Fibroblast of the aortic adventitia (primary cell): Measurements from ENCODE around the gene MCU. TPM values are rescaled to one million over a fixed set of nuclear protein-coding genes. Genes with fewer than 3 reads are reported as not detected.

Source experiments
- DNase-seq: peaks from one replicate; pipeline ENCODE4 v3.0.0-alpha.2; 2010; ENCODE audit warnings: low read depth
- H3K4me3 ChIP-seq: 2 replicates; pipeline ENCODE4 v1.5.1; 2011; ENCODE audit warnings: low read depth, mild to moderate bottlenecking, control low read depth, low read length, moderate library complexity
- CTCF ChIP-seq: IDR thresholded peaks from 2 replicates; pipeline ENCODE4 v1.5.1; 2011; ENCODE audit warnings: mild to moderate bottlenecking, low read length, control low read depth, inconsistent platforms; ENCODE audit not compliant: insufficient read depth
- total RNA-seq: library from RNA; depleted of rRNA; stranded (reverse); fragments of >200 nt; gene quantifications from 2 replicates; pipeline ENCODE4 v1.2.3, GENCODE V29; 2012; ENCODE audit warnings: low replicate concordance

Gene MCU
- total RNA-seq, 1 donor: 32.5 TPM

GRCh38 chr10:72881291-72881690 is 189.3 kb downstream of the MCU start:
- DNase-seq: no peak
- H3K4me3 ChIP-seq: no peak overlapping the region
- TF ChIP-seq CTCF: no peak

DNA sequence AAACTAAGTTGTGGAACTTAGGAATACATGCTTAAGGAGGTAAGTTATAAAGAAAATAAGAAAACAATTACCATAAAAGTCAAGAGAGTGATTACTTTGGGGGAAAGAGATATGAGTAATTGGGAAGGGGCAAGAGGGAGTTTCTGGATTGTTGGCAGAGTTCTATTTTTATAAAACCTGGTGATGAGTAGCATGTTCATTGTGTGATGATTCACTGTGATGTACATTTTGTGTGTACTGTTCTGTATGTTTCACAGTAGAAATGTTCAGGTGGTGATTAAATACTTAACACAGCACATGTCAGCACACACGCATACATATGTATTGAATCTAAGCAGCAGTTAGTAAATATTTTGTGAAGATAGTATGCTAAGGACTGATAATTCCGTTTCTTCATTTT is 191.9 kb downstream of the MCU start:
- no peak overlapping the region for H3K4me3 ChIP-seq
- DNase-seq: no peak
- TF ChIP-seq CTCF: no peak

DNA sequence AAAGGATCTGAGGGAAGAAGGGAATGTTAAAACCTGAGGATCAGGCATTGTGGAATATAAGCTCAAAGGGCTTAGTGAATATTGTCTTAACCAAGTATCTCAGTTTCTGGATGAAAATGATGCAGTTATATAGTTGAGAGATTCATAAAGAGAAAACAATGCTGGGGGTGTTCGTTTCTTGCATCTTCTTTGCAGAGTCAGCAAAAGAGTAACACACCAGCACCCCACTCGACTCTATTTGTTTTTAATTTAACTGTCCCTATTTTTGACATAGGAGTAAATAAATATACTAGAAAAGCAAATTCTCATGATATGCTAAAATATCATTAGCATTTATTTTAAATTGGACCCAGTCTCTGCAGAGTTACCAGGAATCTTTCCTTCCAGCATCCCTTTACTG is 194.0 kb downstream of the MCU start:
- no peak for DNase-seq
- no peak for TF ChIP-seq CTCF

DNA sequence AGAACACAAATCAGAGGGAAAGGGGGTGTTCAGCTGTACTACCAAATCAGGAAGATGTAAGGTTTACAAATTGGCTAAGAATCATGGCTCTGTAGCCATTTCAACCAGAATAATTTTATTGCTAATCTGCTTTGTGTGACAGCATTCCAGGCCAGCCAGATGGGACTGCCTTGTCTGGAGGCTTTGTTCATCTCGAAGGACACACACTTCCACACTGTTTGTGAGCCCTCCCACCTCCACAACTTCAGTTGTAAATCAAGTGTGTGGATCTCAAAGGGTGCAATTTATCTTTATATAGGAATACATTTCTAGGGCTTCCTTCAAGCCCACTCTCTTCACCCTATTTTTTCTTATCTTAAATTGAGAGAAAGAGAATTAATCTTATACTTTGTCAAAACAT is 194.7 kb downstream of the MCU start:
- H3K4me3 ChIP-seq: no peak overlapping the region
- DNase-seq: no peak
- no peak for TF ChIP-seq CTCF

More for the DNA sequence above, 194.0 kb downstream of the MCU start:
- H3K4me3 ChIP-seq: no peak overlapping the region

DNA sequence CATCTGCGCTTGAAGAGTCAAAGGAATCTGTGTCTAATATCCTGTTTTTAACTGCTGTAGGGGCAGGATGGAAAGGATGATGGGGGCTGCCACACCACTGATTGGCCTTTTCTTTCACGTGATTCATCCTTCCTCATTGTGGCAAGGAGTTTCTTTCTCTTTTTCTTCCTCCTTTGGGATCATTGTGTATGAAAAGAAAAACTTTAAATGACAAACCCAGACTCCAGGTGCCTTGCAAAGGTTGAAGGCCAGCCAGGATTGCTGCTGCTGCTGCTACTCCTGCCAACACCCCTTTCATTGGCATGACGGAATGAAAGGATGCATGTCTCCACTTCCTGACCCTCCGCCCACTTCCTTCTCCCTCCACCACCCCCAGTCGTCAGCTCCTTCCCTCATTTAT is 195.1 kb downstream of the MCU start:
- H3K4me3 ChIP-seq: no peak overlapping the region
- TF ChIP-seq CTCF: no peak
- DNase-seq: no peak

GRCh38 chr10:72888151-72888638 is 196.3 kb downstream of the MCU start:
- H3K4me3 ChIP-seq: no peak overlapping the region
- TF ChIP-seq CTCF: no peak
- no peak for DNase-seq

DNA sequence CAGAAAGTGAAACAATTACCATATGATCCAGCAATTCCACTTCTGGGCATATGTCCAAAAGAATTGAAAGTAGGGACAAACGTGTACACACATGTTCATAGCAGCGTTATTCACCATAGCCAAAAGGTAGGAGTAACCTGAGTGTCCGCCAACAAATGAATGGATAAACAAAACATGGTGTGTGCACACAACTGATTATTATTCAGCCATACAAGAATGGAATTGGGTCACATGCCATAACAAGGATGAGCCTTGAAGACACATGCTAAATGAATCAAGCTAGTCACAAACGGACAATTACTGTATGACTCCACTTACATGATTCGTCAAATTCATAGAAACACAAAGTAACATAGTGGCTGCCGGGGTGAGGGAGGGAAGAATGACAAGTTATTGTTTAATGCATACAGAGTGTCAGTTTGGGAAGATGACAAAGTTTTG is 197.5 kb downstream of the MCU start:
- peak; percentile 22 for DNase-seq
- TF ChIP-seq CTCF: no peak

More for the DNA sequence above, 197.5 kb downstream of the MCU start:
- H3K4me3 ChIP-seq: no peak overlapping the region
